K562 (cell line): Measurements from ENCODE around the gene NDUFS8. TPM values are rescaled to one million over a fixed set of nuclear protein-coding genes. Genes with fewer than 3 reads are reported as not detected.

Experiments
- ATAC-seq: fragments of 200-7000 bp; cut with Tn5 transposase; 3 replicates; pipeline ENCODE4 v1.9.1; 2020; ENCODE audit warnings: moderate library complexity
- BruUV-seq: library from RNA; stranded (reverse); fragments of 400-500 nt; replicated peaks from 2 replicates; lab custom pipeline; 2021; lab: Mats Ljungman, UMichigan
- CTCF ChIA-PET: fragments of 300-600 bp; formaldehyde crosslinking; extraction: SDS; loops from one replicate; lab custom pipeline; 2021; ENCODE audit warnings: low intra/inter-chr PET ratio; lab: Yijun Ruan, JAX
- POLR2A ChIA-PET: fragments of 300-600, 350-650 bp; sonication (Branson Sonifier 250); formaldehyde crosslinking; extraction: SDS; loops from one replicate; lab custom pipeline; 2021; ENCODE audit warnings: antibody characterized with exemption, inconsistent platforms; lab: Yijun Ruan, JAX
- DNase-seq, 4 experiments: peaks; one replicate each; pipeline versions ENCODE4 v3.0.0 to v3.0.0-alpha.2; 2011 to 2018; ENCODE audit warnings: low spot score in 3 of 4, mixed read lengths in 3 of 4; ENCODE audit errors: extremely low read depth in 1 of 4
- FAIRE-seq: peaks from 2 replicates; lab custom pipeline; 2011; peaks lifted over from hg19 to GRCh38; lab: Jason Lieb, UNC
- H2AFZ ChIP-seq: 2 replicates; pipeline ENCODE4 v1.6.0; 2011; ENCODE audit warnings: low read depth, low read length, control low read depth, inconsistent platforms
- H3K27ac ChIP-seq: fragments of 200-600 bp; 3 replicates; pipeline ENCODE4 v1.8.0; 2011; ENCODE audit warnings: low read depth, mild to moderate bottlenecking, control low read depth, inconsistent platforms, low read length, moderate library complexity, mixed read lengths; ENCODE audit errors: extremely low read depth
- H3K27me3 ChIP-seq, 2 experiments: fragments of 300-600 bp in 1 of 2; 2 replicates in 1 of 2; 3 replicates in 1 of 2; pipeline versions ENCODE4 v1.6.0 to v1.8.0; 2011; ENCODE audit warnings: inconsistent platforms in 2 of 2, low read length in 2 of 2, mild to moderate bottlenecking in 1 of 2, mixed read lengths in 1 of 2, moderate library complexity in 1 of 2; ENCODE audit not compliant: control insufficient read depth in 2 of 2, insufficient read depth in 2 of 2
- H3K36me3 ChIP-seq: fragments of 300-600 bp; 3 replicates; pipeline ENCODE4 v1.8.0; 2011; ENCODE audit warnings: mild to moderate bottlenecking, low read length, inconsistent platforms; ENCODE audit not compliant: control insufficient read depth, insufficient read depth
- H3K4me1 ChIP-seq, 2 experiments: fragments of 200-600 bp in 1 of 2; replicated peaks in 1 of 2; 2 replicates in 1 of 2; 3 replicates in 1 of 2; pipeline versions ENCODE4 v1.5.1 to v1.8.0; 2011; ENCODE audit warnings: inconsistent platforms in 2 of 2, low read length in 2 of 2, mild to moderate bottlenecking in 1 of 2, mixed read lengths in 1 of 2, moderate library complexity in 1 of 2; ENCODE audit not compliant: control insufficient read depth in 2 of 2, insufficient read depth in 2 of 2
- H3K4me2 ChIP-seq: 2 replicates; pipeline ENCODE4 v1.6.1; 2011; ENCODE audit warnings: low read length, control low read depth, inconsistent platforms, mixed read lengths; ENCODE audit not compliant: insufficient read depth
- H3K4me3 ChIP-seq: fragments of 200-600 bp; sonication (generic), shearing (Covaris generic); 2 replicates; pipeline ENCODE4 v1.5.1; 2016; ENCODE audit warnings: control low read depth, inconsistent platforms
- H3K79me2 ChIP-seq: fragments of 200-600 bp; 3 replicates; pipeline ENCODE4 v1.8.0; 2011; ENCODE audit warnings: low read length, inconsistent platforms; ENCODE audit not compliant: control insufficient read depth, insufficient read depth
- H3K9ac ChIP-seq, 2 experiments: 2 replicates each; pipeline versions ENCODE4 v1.6.0 to v1.6.1; 2011; ENCODE audit warnings: low read depth in 2 of 2, low read length in 2 of 2, control low read depth in 1 of 2, inconsistent platforms in 1 of 2, mild to moderate bottlenecking in 1 of 2, mixed read lengths in 1 of 2; ENCODE audit not compliant: insufficient read depth in 1 of 2
- H3K9me1 ChIP-seq: one replicate; pipeline ENCODE4 v1.6.0; 2011; ENCODE audit warnings: inconsistent platforms, mild to moderate bottlenecking, low read length, moderate library complexity; ENCODE audit not compliant: control insufficient read depth, insufficient read depth
- H3K9me3 ChIP-seq: replicated peaks from 2 replicates; pipeline ENCODE4 v1.5.1; 2011; ENCODE audit warnings: low read depth, low read length, inconsistent platforms; ENCODE audit not compliant: control insufficient read depth, insufficient read depth
- H4K20me1 ChIP-seq: replicated peaks from 2 replicates; pipeline ENCODE4 v1.6.1; 2011; ENCODE audit warnings: low read length, inconsistent platforms, mixed read lengths; ENCODE audit not compliant: control insufficient read depth, insufficient read depth
- RAD51 ChIP-seq: fragments of 450-650 bp; IDR thresholded peaks from 2 replicates; pipeline ENCODE4 v1.7.1; 2016; ENCODE audit warnings: low read depth, mild to moderate bottlenecking, borderline replicate concordance
- WGBS: fragments of 100-300 bp; shearing (Covaris generic); methylation state at CpG from one replicate; pipeline ENCODE4 v1.1.6; 2016; ENCODE audit warnings: low coverage, mixed read lengths; ENCODE audit not compliant: insufficient coverage; ENCODE audit errors: missing lambda C conversion rate; 5-methylcytosine and 5-hydroxymethylcytosine counted together
- in situ Hi-C: fragments of 300-500 bp; cut with MboI; formaldehyde crosslinking; loops from 4 replicates; pipeline ENCODE4 v1.15.0; 2018; ENCODE audit warnings: inconsistent platforms, mixed read lengths
- intact Hi-C: fragments of 100-400 bp; cut with micrococcal nuclease; formaldehyde crosslinking; loops from 2 replicates; pipeline ENCODE4 v1.14.2; 2022
- polyA plus RNA-seq, 8 experiments: library from polyadenylated mRNA; depleted of rRNA in 4 of 8; stranded (reverse) in 5 of 8; unstranded in 3 of 8; fragments of >200 nt; fragmentation: Nextera tagmentation in 2 of 8; fragmentation: Illumina TruSeq in 1 of 8; extraction: Ambion mirVana in 2 of 8; extraction: Trizol in 1 of 8; gene quantifications; 2 replicates each; pipeline versions ENCODE4 v1.2.1 to v1.2.3, GENCODE V29; 2011 to 2014; ENCODE audit warnings: inconsistent platforms in 1 of 8, missing spikeins in 1 of 8
- total RNA-seq, 7 experiments: library from RNA; depleted of rRNA in 6 of 7; stranded (reverse); fragments of >200 nt in 6 of 7; fragmentation: Illumina TruSeq in 2 of 7; extraction: Trizol in 2 of 7; gene quantifications; 2 replicates each; pipeline versions ENCODE4 v1.2.1 to v1.2.3, GENCODE V29; 2011 to 2021; ENCODE audit warnings: low replicate concordance in 1 of 7
- TF ChIP-seq, protein P1 (sequence below): fragments of 450-650 bp; IDR thresholded peaks from 2 replicates; pipeline ENCODE4 v1.6.1; 2018; ENCODE audit not compliant: partially characterized antibody

NDUFS8 gene
- total and polyA plus RNA-seq, 9 of the 15 experiments (the other 6 are each of a cell fraction or from before 2014, with no cell fraction given), result 36.5 to 351 (median 101) TPM

GRCh38 chr11:68012044-68012842 lies 18.2 kb upstream of the NDUFS8 start:
- DNase-seq (no peak), ATAC-seq (no peak), FAIRE-seq (no peak)
- no peak for TF ChIP-seq RAD51
- TF ChIP-seq, protein P1, sequence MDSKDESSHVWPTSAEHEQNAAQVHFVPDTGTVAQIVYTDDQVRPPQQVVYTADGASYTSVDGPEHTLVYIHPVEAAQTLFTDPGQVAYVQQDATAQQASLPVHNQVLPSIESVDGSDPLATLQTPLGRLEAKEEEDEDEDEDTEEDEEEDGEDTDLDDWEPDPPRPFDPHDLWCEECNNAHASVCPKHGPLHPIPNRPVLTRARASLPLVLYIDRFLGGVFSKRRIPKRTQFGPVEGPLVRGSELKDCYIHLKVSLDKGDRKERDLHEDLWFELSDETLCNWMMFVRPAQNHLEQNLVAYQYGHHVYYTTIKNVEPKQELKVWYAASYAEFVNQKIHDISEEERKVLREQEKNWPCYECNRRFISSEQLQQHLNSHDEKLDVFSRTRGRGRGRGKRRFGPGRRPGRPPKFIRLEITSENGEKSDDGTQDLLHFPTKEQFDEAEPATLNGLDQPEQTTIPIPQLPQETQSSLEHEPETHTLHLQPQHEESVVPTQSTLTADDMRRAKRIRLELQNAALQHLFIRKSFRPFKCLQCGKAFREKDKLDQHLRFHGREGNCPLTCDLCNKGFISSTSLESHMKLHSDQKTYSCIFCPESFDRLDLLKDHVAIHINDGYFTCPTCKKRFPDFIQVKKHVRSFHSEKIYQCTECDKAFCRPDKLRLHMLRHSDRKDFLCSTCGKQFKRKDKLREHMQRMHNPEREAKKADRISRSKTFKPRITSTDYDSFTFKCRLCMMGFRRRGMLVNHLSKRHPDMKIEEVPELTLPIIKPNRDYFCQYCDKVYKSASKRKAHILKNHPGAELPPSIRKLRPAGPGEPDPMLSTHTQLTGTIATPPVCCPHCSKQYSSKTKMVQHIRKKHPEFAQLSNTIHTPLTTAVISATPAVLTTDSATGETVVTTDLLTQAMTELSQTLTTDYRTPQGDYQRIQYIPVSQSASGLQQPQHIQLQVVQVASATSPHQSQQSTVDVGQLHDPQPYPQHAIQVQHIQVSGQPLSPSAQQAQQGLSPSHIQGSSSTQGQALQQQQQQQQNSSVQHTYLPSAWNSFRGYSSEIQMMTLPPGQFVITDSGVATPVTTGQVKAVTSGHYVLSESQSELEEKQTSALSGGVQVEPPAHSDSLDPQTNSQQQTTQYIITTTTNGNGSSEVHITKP, result peak; percentile 33
- H3K27ac ChIP-seq, result no peak overlapping the region
- H3K9ac ChIP-seq, result peak overlapping the region in 1 of 2 experiments; percentile 66; a peak in 1 of 4 replicates
- H3K4me3 ChIP-seq, result no peak overlapping the region
- POLR2A ChIA-PET, result no interaction called here
- no peaks in the 10 kb centered on the region for H3K9me3 ChIP-seq
- no peaks in the 10 kb centered on the region for H3K79me2 ChIP-seq
- no peak overlapping the region for H3K4me2 ChIP-seq
- peaks cover 22 to 66% of the 10 kb centered on the region in 2 experiments for H3K4me1 ChIP-seq
- intact Hi-C loops, result no loop called here
- no TSS peak for BruUV-seq
- no peaks in the 10 kb centered on the region for H3K36me3 ChIP-seq
- H3K9me1 ChIP-seq, result no peaks in the 10 kb centered on the region
- no peak overlapping the region for H2AFZ ChIP-seq
- CTCF ChIA-PET, result no interaction called here
- in situ Hi-C loops, result no loop called here
- WGBS, result 50% methylated on average over 15 of the region's 17 CpGs
- no peaks in the 10 kb centered on the region for H3K27me3 ChIP-seq
- H4K20me1 ChIP-seq, result peaks cover 3% of the 10 kb centered on the region; the same call in 1 of the 2 replicates
